ENCODE measurements around the gene INSL6. TPM values are rescaled to one million over a fixed set of nuclear protein-coding genes. Genes with fewer than 3 reads are reported as not detected.

Gene INSL6
- not detected for total RNA-seq

GRCh38 chr9:5185220-5185840, at the start of gene INSL6:
INSL6 (minus strand) TSS chr9:5185639; CDS start chr9:5185602, 37 bp downstream.
- intact Hi-C loops (cut with DNase I) = loop anchor here (5.0 kb wide), 1 partner anchor 237 kb away; no protein-coding TSS in a partner anchor

GRCh38 chr9:5231212-5231611, 45.8 kb upstream of the INSL6 start, which contains the start of gene INSL4:
INSL4 (plus strand) TSS chr9:5231419; CDS start chr9:5231524, 105 bp downstream.
- no peak within 1 kb of the TSS for H3K4me3 ChIP-seq
- H3K9me3 ChIP-seq = no peaks in the 10 kb centered on the region
- WGBS, 2 donors = 73 to 81% methylated on average over 2 of the region's 2 CpGs
- intact Hi-C loops (cut with DNase I) = no loop called here
- DNase-seq = no peak
- TF ChIP-seq POLR2A (IDR thresholded peaks at IDR 0.05) = no peak
- no peak for TF ChIP-seq CTCF (IDR thresholded peaks at IDR 0.05)
- H3K27ac ChIP-seq = no peak within 1 kb of the TSS
- H3K36me3 ChIP-seq = no peaks in the 10 kb centered on the region
- H3K4me1 ChIP-seq = no peaks in the 10 kb centered on the region
- peaks cover 0 to 19% (median 0%) of the 10 kb centered on the region in 4 donors for H3K27me3 ChIP-seq

More at GRCh38 chr9:5185220-5185840, at the start of gene INSL6:
- Histone ChIP-seq H3K36me3 (no peaks in the 10 kb centered on the region), H3K9me3 (no peaks in the 10 kb centered on the region), H3K4me1 (no peaks in the 10 kb centered on the region), H3K27ac (no peak within 1 kb of the TSS), H3K27me3 (peaks cover 0 to 3% (median 0%) of the 10 kb centered on the region in 4 donors), H3K4me3 (no peak within 1 kb of the TSS)
- 87% methylated on average over 19 to 21 of the region's 44 CpGs for WGBS, 2 donors
- no peak for DNase-seq
- TF ChIP-seq POLR2A (IDR thresholded peaks at IDR 0.05) (no peak), CTCF (IDR thresholded peaks at IDR 0.05) (no peak)

GRCh38 chr9:5230554-5230953, 45.1 kb upstream of the INSL6 start:
- 52 to 67% methylated on average over 10 of the region's 10 CpGs for WGBS, 2 donors
- intact Hi-C loops (cut with DNase I) = no loop called here
- no peak for DNase-seq
- H3K27me3 ChIP-seq = peaks cover 0 to 19% (median 0%) of the 10 kb centered on the region in 4 donors
- H3K4me1 ChIP-seq = no peaks in the 10 kb centered on the region
- TF ChIP-seq POLR2A (IDR thresholded peaks at IDR 0.05) (no peak), CTCF (IDR thresholded peaks at IDR 0.05) (no peak)
- H3K27ac ChIP-seq = no peak overlapping the region
- H3K36me3 ChIP-seq = no peaks in the 10 kb centered on the region
- no peaks in the 10 kb centered on the region for H3K9me3 ChIP-seq
- no peak overlapping the region for H3K4me3 ChIP-seq

- intact Hi-C loops (cut with DNase I) = no loop called here
- no peak for TF ChIP-seq CTCF (IDR thresholded peaks at IDR 0.05)
- no peak for TF ChIP-seq POLR2A (IDR thresholded peaks at IDR 0.05)
- no peaks in the 10 kb centered on the region for H3K27me3 ChIP-seq
- DNase-seq = no peak
- H3K9me3 ChIP-seq = no peaks in the 10 kb centered on the region
- H3K27ac ChIP-seq = no peak overlapping the region
- H3K4me1 ChIP-seq = no peaks in the 10 kb centered on the region
- no peaks in the 10 kb centered on the region for H3K36me3 ChIP-seq
- no peak overlapping the region for H3K4me3 ChIP-seq
Measured at GRCh38 chr9:5205071-5205470, 19.6 kb upstream of the INSL6 start.

- Histone ChIP-seq H3K9me3 (no peaks in the 10 kb centered on the region), H3K4me3 (no peak overlapping the region), H3K27me3 (peaks cover 0 to 6% (median 0%) of the 10 kb centered on the region in 4 donors), H3K4me1 (peaks cover 0 to 9% (median 0%) of the 10 kb centered on the region in 3 donors), H3K27ac (no peak overlapping the region), H3K36me3 (no peaks in the 10 kb centered on the region)
- intact Hi-C loops (cut with DNase I) = no loop called here
- WGBS, 2 donors = 0 to 50% methylated on average over 1 of the region's 1 CpG
- DNase-seq = no peak
- TF ChIP-seq CTCF (IDR thresholded peaks at IDR 0.05) (no peak), POLR2A (IDR thresholded peaks at IDR 0.05) (no peak)
Measured at GRCh38 chr9:5195463-5195862, 10.0 kb upstream of the INSL6 start.

Data from esophagus squamous epithelium (tissue), 5 donors.